ENCODE results near the gene RASEF.

DNA sequence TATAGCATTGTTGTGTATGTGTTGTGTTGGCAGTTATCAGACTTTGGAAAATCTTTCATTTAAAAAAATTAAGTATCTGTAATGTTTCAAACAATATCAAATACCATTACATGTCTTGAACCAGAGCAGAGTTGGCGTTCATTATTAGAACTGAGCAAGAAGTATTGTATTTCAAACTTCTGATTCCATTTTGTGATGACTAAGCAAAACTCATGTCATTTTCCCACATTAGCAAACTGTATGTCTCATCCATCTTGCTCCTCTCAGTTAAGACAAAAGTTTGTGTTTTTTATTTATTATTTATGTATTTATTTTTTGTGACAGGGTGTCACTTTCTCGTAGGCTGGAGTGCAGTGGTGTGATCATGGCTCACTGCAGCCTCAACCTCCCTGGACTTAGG is 4.6 kb upstream of the RASEF start:
- TF ChIP-seq CTCF (IDR thresholded peaks at IDR 0.05; ENCODE audit: insufficient read depth, low read length) (no peak), POLR2AphosphoS5 (IDR thresholded peaks at IDR 0.05; ENCODE audit: low read depth) (no peak), SPI1 (IDR thresholded peaks at IDR 0.05; ENCODE audit: borderline replicate concordance, low read depth) (no peak)
- TF ChIP-seq, protein P1, sequence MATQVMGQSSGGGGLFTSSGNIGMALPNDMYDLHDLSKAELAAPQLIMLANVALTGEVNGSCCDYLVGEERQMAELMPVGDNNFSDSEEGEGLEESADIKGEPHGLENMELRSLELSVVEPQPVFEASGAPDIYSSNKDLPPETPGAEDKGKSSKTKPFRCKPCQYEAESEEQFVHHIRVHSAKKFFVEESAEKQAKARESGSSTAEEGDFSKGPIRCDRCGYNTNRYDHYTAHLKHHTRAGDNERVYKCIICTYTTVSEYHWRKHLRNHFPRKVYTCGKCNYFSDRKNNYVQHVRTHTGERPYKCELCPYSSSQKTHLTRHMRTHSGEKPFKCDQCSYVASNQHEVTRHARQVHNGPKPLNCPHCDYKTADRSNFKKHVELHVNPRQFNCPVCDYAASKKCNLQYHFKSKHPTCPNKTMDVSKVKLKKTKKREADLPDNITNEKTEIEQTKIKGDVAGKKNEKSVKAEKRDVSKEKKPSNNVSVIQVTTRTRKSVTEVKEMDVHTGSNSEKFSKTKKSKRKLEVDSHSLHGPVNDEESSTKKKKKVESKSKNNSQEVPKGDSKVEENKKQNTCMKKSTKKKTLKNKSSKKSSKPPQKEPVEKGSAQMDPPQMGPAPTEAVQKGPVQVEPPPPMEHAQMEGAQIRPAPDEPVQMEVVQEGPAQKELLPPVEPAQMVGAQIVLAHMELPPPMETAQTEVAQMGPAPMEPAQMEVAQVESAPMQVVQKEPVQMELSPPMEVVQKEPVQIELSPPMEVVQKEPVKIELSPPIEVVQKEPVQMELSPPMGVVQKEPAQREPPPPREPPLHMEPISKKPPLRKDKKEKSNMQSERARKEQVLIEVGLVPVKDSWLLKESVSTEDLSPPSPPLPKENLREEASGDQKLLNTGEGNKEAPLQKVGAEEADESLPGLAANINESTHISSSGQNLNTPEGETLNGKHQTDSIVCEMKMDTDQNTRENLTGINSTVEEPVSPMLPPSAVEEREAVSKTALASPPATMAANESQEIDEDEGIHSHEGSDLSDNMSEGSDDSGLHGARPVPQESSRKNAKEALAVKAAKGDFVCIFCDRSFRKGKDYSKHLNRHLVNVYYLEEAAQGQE (IDR thresholded peaks at IDR 0.05; ENCODE audit: insufficient replicate concordance, low read depth), result no peak

Measured in HL-60 (cell line).